ENCODE results near the gene SGF29.
A peak's percentile ranks its signal among the peaks of the same experiment; 100 is the strongest.
"Not testable (repeated sequence)": the region's sequence is repeated elsewhere in the genome, so short reads cannot be mapped to it uniquely, and the experiment has no call there.

The SGF29 gene

GRCh38 chr16:28553776-28554633 lies at the start of gene SGF29:
Gene SGF29 (plus strand): TSS chr16:28553920. CDS start chr16:28581070, 27,150 bp downstream.
- peak; percentile 99 for DNase-seq (ENCODE audit: low spot score)

DNA sequence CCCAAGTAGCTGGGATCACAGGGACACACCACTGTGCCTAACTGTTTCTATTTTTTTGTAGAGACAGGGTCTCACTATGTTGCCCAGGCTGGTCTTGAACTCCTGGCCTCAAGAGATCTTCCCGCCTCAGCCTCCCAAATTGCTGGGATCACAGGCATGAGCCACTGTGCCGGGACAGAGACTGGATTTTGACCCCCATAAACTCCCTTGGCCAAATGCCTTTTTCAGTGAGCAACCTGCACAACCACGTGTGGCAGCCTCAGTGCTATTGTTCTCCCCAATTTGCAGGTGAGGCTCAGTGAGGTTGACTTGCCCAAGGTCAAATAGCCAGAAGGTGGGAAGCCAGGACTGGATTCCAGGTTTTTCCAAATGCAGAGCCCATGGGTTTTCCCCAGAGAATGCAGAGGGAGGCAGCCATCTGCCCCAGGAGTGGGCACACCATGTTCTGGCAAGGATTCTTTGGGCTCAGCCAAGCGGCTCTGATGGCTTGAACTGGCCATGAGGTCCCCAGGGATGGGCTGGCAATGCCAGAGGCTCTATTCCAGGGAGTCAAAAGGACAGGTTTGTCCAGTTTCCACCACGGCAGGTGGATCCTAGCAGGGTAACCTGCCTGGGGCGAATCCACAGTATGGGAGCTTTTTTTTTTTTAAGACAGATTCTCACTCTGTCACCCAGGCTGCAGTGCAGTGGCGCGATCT lies 48.9 kb upstream of the SGF29 start:
- no peak for DNase-seq (ENCODE audit: low spot score)

DNA sequence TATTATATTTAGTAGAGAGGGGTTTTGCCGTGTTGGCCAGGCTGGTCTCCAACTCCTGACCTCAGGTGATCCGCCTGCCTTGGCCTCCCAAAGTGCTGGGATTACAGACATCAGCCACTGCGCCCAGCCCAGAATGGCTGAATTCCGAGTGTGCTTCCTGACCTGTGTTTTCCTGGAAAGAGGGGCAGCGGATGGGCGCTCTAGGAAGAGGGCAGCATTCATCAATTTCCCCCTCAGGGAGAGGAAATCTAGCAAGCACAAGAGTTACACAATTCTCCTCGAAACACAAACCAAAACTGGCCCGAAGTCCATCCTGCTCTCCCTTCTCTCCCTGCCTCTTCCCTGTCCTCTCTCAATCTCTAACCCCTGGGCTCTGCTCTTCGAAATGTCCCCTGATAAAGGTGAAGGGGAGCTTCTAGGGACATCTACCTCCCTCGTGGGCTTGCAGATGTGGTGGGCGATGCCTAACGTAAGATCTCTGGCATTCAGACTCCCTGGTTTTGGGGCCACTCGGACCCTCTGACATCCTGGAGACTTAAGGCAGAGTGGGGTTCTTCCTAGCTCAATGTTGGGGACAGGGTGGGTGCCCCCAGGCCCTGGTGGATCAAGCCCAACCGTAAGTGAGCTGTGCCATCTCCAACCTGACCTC lies 48.1 kb upstream of the SGF29 start:
- DNase-seq (ENCODE audit: low spot score), result no peak

GRCh38 chr16:28511031-28511430 lies 42.7 kb upstream of the SGF29 start:
- DNase-seq (ENCODE audit: low spot score), result no peak

GRCh38 chr16:28511801-28512789 lies 41.6 kb upstream of the SGF29 start:
- no peak for DNase-seq (ENCODE audit: low spot score)

DNA sequence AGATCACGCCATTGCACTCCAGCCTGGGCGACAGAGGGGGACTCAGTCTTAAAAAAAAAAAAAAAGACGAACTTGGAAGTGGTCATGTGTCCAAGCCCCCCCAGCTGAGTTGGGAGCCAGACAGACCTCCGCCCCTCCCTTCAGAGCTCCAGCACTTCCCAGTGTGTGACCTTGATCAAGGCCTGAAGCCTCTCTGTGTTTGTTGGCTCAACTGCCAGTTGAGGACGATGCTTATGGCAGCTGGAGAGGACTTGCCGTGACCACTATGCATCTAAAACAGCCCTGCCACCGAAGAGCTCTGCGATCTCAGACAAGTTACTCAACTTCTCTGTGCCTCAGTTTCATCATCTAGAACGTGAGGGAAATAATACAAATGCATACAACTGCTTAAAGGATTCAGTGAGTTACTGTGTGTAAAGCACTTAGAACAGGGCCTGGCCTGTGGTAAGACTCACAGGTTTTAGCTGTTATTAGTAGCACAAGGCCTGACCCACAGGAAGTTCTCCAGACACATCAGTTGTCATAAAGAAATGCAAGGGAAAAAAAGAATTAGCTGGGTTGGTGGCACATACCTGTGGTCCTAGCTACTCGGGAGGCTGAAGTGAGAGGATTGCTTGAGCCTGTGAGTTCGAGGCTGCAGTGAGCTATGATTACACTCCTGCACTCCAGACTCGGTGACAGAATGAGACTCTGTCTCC lies 40.1 kb upstream of the SGF29 start:
- DNase-seq (ENCODE audit: low spot score), result no peak

DNA sequence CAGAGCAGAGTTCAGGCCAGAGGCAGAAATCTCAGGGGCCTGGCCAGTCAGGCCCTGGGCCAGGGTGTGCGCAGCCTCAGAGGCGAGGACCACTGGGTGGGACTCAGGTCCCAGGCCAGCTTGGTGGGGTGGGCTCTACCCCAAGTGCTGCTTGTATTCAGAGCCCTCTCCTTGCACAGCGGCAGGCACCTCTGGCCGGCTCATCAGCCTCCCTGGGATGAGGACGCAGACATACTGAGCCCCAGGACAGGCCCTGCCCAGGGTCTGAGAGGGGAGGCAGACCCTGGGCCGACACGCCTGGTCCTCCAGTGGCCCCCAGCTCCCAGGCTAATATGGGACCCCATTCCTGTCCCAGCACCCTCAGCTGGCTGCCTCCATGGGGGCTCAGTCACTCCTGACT lies 39.5 kb upstream of the SGF29 start:
- DNase-seq (ENCODE audit: low spot score), result no peak

- no peak for DNase-seq (ENCODE audit: low spot score)
Observed at GRCh38 chr16:28520672-28521071, 33.0 kb upstream of the SGF29 start.

- no peak for DNase-seq (ENCODE audit: low spot score)
Observed at GRCh38 chr16:28521436-28521835, 32.3 kb upstream of the SGF29 start.

DNA sequence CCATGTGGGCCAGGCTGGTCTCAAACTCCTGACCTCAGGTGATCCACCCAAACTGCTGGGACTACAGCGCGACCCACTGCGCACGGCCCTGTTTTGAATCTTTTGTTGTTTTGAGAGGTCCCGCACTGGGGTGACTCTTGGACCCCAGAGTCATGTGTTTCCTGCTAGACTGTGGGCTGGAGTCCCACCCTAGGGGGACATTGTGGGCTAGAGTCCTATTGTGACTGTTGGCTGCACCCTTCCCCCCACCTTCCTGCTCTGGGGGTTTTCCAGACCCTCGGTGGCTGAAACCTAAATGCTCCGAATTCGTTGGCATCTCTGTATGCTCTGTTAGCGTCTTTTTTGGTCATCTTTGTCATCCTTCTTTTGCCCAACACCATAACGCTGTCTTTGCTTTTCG lies 30.9 kb upstream of the SGF29 start:
- DNase-seq (ENCODE audit: low spot score), result no peak

DNA sequence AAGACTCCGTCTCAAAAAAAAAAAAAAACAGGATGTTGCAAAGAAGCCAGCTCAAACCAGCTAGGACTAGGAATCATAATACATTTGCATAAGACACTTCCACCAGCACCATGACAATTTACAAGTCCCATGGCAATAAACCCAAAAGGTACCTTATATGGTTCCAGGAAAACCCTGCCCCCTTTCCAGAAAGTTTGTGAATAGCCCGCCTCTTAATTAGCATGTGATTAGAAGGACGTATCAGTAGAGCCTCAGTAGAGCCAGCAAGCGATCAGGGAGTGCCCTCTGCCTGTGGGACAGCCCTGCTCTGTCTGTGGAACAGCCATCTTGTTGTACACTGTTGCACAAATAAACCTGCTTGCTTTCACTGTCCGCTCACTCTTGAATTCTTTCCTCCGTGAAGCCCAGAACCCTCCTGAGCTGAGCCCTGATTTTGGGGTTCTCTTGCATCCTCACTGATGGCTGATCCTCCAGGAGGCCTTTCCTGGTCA lies 29.0 kb upstream of the SGF29 start:
- no peak for DNase-seq (ENCODE audit: low spot score)

GRCh38 chr16:28526201-28527099 lies 27.3 kb upstream of the SGF29 start:
- DNase-seq (ENCODE audit: low spot score), result no peak

DNA sequence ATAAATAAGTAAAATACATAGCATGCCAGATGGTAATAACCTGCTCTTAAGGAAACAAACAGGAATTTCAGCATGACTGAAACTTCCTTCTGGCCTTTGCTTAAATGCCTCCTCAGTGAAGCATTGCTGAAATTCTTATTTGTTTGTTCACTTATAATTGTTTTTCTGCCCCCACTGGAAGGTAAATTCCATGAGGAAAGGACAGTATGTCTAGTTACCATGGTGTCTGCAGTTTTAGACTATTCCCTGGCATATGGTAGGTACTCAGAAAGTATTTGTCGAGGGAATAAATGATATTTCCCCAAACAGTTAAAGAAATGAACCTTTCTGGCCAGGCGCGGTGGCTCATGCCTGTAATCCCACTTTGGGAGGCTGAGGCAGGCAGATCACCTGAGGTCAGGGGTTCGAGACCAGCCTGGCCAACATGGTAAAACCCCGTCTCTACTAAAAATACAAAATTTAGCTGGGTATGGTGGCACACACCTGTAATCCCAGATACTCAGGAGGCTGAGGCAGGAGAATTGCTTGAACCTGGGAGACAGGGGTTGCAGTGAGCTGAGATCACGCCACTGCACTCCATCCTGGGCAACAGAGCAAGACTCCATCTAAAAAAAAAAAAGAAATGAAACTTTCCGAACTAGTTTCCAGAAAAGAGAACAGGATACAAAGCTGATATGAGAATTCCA lies 26.5 kb upstream of the SGF29 start:
- not testable (repeated sequence) for DNase-seq (ENCODE audit: low spot score)

GRCh38 chr16:28527985-28528384 lies 25.7 kb upstream of the SGF29 start:
- no peak for DNase-seq (ENCODE audit: low spot score)

GRCh38 chr16:28528463-28528867 lies 25.3 kb upstream of the SGF29 start:
- DNase-seq (ENCODE audit: low spot score), result no peak

- DNase-seq (ENCODE audit: low spot score), result no peak
Observed at GRCh38 chr16:28529124-28529523, 24.6 kb upstream of the SGF29 start.

- DNase-seq (ENCODE audit: low spot score), result peak; percentile 51
Observed at GRCh38 chr16:28531777-28532744, 21.7 kb upstream of the SGF29 start.
